ENCODE data around the gene HLA-DRB1.

DNA sequence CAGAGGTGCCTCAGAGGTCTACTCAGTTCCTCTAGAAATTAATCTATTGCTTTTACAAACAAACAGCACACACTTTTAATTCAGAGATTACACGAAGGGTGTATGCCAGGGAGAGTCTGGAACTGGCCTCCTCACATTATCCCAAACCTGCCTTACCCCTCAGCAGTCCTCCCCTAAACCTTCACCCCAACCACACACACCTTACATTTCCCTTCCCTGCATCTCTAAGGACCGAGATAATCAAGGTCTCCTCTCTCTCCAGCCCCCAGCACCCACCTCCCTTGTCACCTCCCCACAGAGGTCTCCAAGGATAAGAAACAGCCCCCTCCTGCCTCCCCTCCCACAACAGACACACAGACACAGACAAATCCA is 6.1 kb downstream of the HLA-DRB1 start:
- TF ChIP-seq POLR2AphosphoS5 (IDR thresholded peaks at IDR 0.05) (no peak), POLR2A (IDR thresholded peaks at IDR 0.05) (no peak), EP300 (IDR thresholded peaks at IDR 0.05) (no peak)
- TF ChIP-seq, protein P1, sequence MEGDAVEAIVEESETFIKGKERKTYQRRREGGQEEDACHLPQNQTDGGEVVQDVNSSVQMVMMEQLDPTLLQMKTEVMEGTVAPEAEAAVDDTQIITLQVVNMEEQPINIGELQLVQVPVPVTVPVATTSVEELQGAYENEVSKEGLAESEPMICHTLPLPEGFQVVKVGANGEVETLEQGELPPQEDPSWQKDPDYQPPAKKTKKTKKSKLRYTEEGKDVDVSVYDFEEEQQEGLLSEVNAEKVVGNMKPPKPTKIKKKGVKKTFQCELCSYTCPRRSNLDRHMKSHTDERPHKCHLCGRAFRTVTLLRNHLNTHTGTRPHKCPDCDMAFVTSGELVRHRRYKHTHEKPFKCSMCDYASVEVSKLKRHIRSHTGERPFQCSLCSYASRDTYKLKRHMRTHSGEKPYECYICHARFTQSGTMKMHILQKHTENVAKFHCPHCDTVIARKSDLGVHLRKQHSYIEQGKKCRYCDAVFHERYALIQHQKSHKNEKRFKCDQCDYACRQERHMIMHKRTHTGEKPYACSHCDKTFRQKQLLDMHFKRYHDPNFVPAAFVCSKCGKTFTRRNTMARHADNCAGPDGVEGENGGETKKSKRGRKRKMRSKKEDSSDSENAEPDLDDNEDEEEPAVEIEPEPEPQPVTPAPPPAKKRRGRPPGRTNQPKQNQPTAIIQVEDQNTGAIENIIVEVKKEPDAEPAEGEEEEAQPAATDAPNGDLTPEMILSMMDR (IDR thresholded peaks at IDR 0.05), result no peak
